MCF 10A (cell line): Measurements from ENCODE around the gene MRPL16. TPM values are rescaled to one million over a fixed set of nuclear protein-coding genes. Genes with fewer than 3 reads are reported as not detected.

ENCODE experiments used
- BruUV-seq: library from RNA; stranded (reverse); fragments of 400-500 nt; replicated peaks from 2 replicates; lab custom pipeline; 2021; lab: Mats Ljungman, UMichigan
- CTCF ChIA-PET: fragments of 300-600 bp; sonication (Branson Sonifier 250); formaldehyde crosslinking; extraction: SDS; loops from one replicate; lab custom pipeline; 2021; ENCODE audit warnings: antibody characterized with exemption, inconsistent platforms; lab: Yijun Ruan, JAX
- POLR2A ChIA-PET: fragments of 300-600, 350-650 bp; sonication (Branson Sonifier 250); formaldehyde crosslinking; extraction: SDS; loops from one replicate; lab custom pipeline; 2020; ENCODE audit warnings: antibody characterized with exemption, inconsistent platforms; lab: Yijun Ruan, JAX
- DNase-seq: peaks from one replicate; pipeline ENCODE4 v3.0.0-alpha.2; 2018; ENCODE audit not compliant: unreplicated experiment
- H3K27ac Mint-ChIP-seq: one replicate; pipeline ENCODE4 v1.8.0; 2022; ENCODE audit warnings: mild to moderate bottlenecking, low read depth, mixed read lengths; ENCODE audit not compliant: unreplicated experiment
- H3K27me3 Mint-ChIP-seq: one replicate; pipeline ENCODE4 v1.8.0; 2022; ENCODE audit warnings: mixed read lengths; ENCODE audit not compliant: insufficient read depth, unreplicated experiment
- H3K36me3 Mint-ChIP-seq: one replicate; pipeline ENCODE4 v1.8.0; 2022; ENCODE audit warnings: mild to moderate bottlenecking, moderate library complexity, mixed read lengths; ENCODE audit not compliant: insufficient read depth, unreplicated experiment
- H3K4me1 Mint-ChIP-seq: one replicate; pipeline ENCODE4 v1.8.0; 2022; ENCODE audit warnings: mixed read lengths; ENCODE audit not compliant: insufficient read depth, unreplicated experiment
- H3K4me3 Mint-ChIP-seq: one replicate; pipeline ENCODE4 v1.8.0; 2022; ENCODE audit warnings: mild to moderate bottlenecking, moderate library complexity, mixed read lengths; ENCODE audit not compliant: unreplicated experiment
- H3K9me3 Mint-ChIP-seq: one replicate; pipeline ENCODE4 v1.8.0; 2022; ENCODE audit warnings: mixed read lengths; ENCODE audit not compliant: unreplicated experiment
- intact Hi-C: fragments of 100-400 bp; cut with micrococcal nuclease; formaldehyde crosslinking; loops from 2 replicates; pipeline ENCODE4 v1.14.1; 2022
- total RNA-seq: library from RNA; stranded (reverse); gene quantifications from 2 replicates; pipeline ENCODE4 v1.2.3, GENCODE V29; 2022
- TF ChIP-seq, protein P1 (sequence below): fragments of 200-600 bp; IDR thresholded peaks from one replicate; pipeline ENCODE4 v1.8.0; 2022; ENCODE audit warnings: antibody characterized with exemption, mild to moderate bottlenecking; ENCODE audit not compliant: unreplicated experiment

MRPL16 gene
- total RNA-seq, 1 experiment from 2014 or later: 39.8 TPM

DNA sequence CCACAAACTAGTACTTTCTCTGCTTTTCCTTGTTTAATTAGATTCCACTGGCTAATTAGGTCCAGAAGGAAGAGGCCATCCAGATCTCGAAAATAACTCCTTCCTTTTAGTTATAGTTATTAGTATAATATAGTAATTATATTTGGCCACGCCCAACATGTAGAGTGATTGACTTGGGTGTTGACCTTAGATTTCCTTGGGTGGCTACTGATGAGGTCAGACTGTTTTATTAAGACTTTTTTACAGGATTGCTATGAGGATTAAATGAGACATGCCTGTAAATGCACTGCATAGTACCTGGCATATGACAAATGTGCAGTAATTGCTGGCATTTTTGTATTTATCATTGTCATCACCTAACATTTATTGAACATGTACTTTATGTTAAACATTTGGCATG, 28.5 kb downstream of the MRPL16 start:
- Mint-ChIP-seq H3K4me1 (peaks cover 14% of the 10 kb centered on the region), H3K4me3 (no peak overlapping the region), H3K9me3 (no peaks in the 10 kb centered on the region), H3K27me3 (no peaks in the 10 kb centered on the region), H3K27ac (no peak overlapping the region), H3K36me3 (peaks cover 37% of the 10 kb centered on the region)
- no TSS peak for BruUV-seq
- ChIA-PET POLR2A (interaction anchor here (1.8 kb wide), 1 partner anchor 26 kb away, joined by 4 read pairs; no protein-coding TSS in a partner anchor), CTCF (no interaction called here)
- DNase-seq: no peak
- intact Hi-C loops: no loop called here
- TF ChIP-seq, protein P1, sequence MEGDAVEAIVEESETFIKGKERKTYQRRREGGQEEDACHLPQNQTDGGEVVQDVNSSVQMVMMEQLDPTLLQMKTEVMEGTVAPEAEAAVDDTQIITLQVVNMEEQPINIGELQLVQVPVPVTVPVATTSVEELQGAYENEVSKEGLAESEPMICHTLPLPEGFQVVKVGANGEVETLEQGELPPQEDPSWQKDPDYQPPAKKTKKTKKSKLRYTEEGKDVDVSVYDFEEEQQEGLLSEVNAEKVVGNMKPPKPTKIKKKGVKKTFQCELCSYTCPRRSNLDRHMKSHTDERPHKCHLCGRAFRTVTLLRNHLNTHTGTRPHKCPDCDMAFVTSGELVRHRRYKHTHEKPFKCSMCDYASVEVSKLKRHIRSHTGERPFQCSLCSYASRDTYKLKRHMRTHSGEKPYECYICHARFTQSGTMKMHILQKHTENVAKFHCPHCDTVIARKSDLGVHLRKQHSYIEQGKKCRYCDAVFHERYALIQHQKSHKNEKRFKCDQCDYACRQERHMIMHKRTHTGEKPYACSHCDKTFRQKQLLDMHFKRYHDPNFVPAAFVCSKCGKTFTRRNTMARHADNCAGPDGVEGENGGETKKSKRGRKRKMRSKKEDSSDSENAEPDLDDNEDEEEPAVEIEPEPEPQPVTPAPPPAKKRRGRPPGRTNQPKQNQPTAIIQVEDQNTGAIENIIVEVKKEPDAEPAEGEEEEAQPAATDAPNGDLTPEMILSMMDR: no peak

DNA sequence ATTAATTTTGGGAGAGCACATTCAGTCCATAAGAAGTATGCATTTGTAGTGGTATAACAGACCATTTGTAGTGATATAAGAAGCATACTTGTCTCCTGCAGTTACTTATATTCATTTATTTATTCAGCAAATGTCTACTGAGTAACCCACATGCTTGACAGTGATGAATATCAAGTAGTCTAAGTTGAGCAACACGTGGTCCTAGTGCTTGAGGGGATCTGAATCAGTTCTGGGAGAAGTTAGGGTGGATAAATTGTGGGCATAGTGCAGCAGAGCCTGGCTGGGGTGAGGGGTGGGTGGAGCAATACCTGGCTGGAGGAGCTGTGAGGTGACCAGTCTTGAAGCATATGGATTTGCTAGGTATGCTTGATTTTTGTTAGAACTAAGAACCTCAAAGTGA, 31.1 kb downstream of the MRPL16 start:
- Mint-ChIP-seq H3K27ac (no peak overlapping the region), H3K27me3 (no peaks in the 10 kb centered on the region), H3K36me3 (peaks cover 40% of the 10 kb centered on the region), H3K9me3 (no peaks in the 10 kb centered on the region), H3K4me1 (peaks cover 14% of the 10 kb centered on the region), H3K4me3 (no peak overlapping the region)
- TF ChIP-seq, protein P1: no peak
- BruUV-seq: no TSS peak
- POLR2A ChIA-PET: no interaction called here
- intact Hi-C loops: no loop called here
- DNase-seq: peak; percentile 34
- CTCF ChIA-PET: interaction anchor here (0.8 to 1.5 kb wide), 3 partner anchors 23 to 31 kb away, joined by 3 to 7 read pairs (median 5); partner anchors contain the start of genes MRPL16 and STX3

DNA sequence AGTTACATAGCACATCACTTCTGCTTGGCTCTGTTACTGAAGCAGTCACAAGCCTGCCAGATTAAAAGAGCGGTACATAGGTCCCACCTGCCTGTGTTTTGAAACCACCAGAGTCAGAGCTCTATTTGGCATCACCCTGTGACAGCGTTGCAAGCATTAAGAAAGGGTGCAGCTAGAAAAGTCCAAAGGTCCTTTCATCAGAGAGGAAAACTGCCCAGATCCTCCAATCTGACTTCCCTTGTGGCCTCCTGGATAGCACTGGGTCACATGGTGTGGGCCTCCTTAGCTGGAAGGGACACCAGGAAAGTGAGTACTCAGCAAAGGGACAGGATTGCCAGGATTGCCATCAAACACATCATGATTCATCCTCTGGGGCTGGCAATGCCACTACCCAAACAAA, 32.5 kb downstream of the MRPL16 start:
- no peaks in the 10 kb centered on the region for H3K9me3 Mint-ChIP-seq
- ChIA-PET CTCF (interaction anchor here (0.8 to 1.5 kb wide), 4 partner anchors 9 to 25 kb away, joined by 3 to 5 read pairs (median 3); partner anchors contain the start of gene STX3), POLR2A (interaction anchor here (0.7 to 8.4 kb wide), 5 partner anchors 8 to 239 kb away, joined by 3 to 64 read pairs (median 3); partner anchors contain the start of gene STX3)
- H3K4me1 Mint-ChIP-seq: peaks cover 14% of the 10 kb centered on the region
- H3K27me3 Mint-ChIP-seq: no peaks in the 10 kb centered on the region
- no TSS peak for BruUV-seq
- DNase-seq: no peak
- TF ChIP-seq, protein P1: no peak
- no peak overlapping the region for H3K27ac Mint-ChIP-seq
- no peak overlapping the region for H3K4me3 Mint-ChIP-seq
- H3K36me3 Mint-ChIP-seq: peaks cover 48% of the 10 kb centered on the region
- intact Hi-C loops: no loop called here

DNA sequence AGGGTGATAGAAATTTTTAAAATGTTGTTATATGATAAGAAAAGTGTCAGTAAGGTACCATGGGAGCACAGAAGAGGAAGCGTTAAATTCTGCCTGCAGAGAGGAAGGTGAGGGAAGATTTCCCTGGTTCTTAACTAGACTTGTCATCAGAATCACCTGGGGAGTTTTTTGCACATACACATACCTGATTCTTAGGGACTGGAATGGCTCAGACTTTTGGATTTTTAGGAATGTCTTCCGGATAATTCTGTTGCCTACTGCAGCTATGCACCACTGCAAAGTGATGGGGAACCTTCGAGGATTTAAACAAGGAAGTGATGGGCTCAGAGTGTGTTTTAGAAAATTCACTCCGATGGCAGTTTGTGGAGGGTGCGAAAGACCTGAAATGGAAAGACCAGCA, 33.5 kb downstream of the MRPL16 start:
- Mint-ChIP-seq H3K27me3 (no peaks in the 10 kb centered on the region), H3K9me3 (no peaks in the 10 kb centered on the region), H3K4me1 (peaks cover 14% of the 10 kb centered on the region), H3K27ac (no peak overlapping the region), H3K4me3 (no peak overlapping the region), H3K36me3 (peaks cover 54% of the 10 kb centered on the region)
- intact Hi-C loops: no loop called here
- BruUV-seq: no TSS peak
- ChIA-PET CTCF (interaction anchor here (1.0 to 3.5 kb wide), 5 partner anchors 8 to 33 kb away, joined by 3 to 19 read pairs (median 3); partner anchors contain the start of gene STX3), POLR2A (interaction anchor here (1.0 to 8.4 kb wide), 6 partner anchors 10 to 108 kb away, joined by 3 to 64 read pairs (median 6); partner anchors contain the start of genes MRPL16 and STX3)
- no peak for DNase-seq
- TF ChIP-seq, protein P1: no peak
